Stimulated activated CD8-positive, alpha-beta memory T cell treated with anti-CD3 and anti-CD28 coated beads, Interleukin-7, amount 100 ng/mL, for 1 hour (primary cell): Measurements from ENCODE around the gene PCDH15.

Experiments
- DNase-seq, 2 donors: peaks; one replicate each; pipeline ENCODE4 v3.0.0-alpha.2; 2020; ENCODE audit warnings: low read depth in 2 of 2

The PCDH15 gene

GRCh38 chr10:54800741-54801421, at the start of gene PCDH15:
Gene PCDH15 (minus strand): TSS chr10:54801231. CDS start chr10:54664262, 136,969 bp downstream.
- DNase-seq, result no peak

GRCh38 chr10:54843932-54844331, 42.9 kb upstream of the PCDH15 start:
- no peak for DNase-seq

GRCh38 chr10:54843085-54843646, 42.1 kb upstream of the PCDH15 start:
- DNase-seq, result no peak

GRCh38 chr10:54837479-54837878, 36.4 kb upstream of the PCDH15 start:
- DNase-seq, result no peak

- DNase-seq, result no peak
Observed at GRCh38 chr10:54833029-54833428, 32.0 kb upstream of the PCDH15 start.

DNA sequence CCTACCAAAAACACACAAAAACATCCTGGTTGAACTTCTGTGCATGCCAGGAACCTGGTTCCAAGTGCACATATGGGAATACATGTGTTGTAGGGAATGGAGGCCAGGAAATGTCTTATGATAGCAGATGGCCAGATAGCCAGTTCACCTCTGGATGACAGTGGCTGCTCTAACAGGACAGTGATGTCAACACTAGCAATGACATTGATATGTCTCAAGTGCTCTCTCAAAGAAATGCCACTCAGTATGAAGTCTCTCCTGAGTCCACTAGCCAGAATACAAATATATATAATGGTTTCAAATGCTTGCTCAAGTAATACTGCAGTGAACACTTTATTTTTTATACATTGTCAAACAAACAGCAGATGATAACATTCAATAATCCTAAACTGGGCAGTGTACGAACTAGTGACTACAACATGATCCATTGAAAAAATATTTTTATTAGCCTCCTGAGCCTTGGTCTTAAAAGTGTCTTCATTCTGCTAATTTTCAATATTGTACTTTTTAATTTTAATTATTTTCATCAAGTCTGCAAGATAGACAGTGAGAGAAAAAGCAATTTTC, 26.0 kb upstream of the PCDH15 start:
- no peak for DNase-seq

DNA sequence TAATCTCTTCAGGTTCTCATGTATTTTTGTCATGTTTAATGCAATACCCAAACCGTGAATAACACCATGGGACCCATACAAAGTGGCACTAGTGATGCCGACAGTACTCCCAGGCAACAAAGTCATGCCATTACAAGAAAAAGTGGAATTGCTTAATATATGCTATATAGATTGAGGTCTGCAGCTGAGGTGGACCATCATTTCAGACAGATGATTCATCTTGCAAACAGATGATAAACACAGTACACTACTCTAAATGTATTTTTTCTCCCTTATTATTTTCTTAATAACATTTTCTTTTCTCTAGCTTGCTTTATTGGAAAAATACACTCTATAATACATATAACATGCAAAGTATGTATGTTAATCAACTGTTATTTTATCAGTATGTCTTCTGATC, 14.6 kb upstream of the PCDH15 start:
- no peak for DNase-seq

GRCh38 chr10:54808186-54808935, 7.3 kb upstream of the PCDH15 start:
- DNase-seq, result no peak

- no peak for DNase-seq
Observed at GRCh38 chr10:54799506-54799905, 1.5 kb downstream of the PCDH15 start.

GRCh38 chr10:54797636-54798321, 3.3 kb downstream of the PCDH15 start:
- DNase-seq, result no peak

- no peak for DNase-seq
Observed at GRCh38 chr10:54796881-54797280, 4.2 kb downstream of the PCDH15 start.

GRCh38 chr10:54776622-54777021, 24.4 kb downstream of the PCDH15 start:
- no peak for DNase-seq

DNA sequence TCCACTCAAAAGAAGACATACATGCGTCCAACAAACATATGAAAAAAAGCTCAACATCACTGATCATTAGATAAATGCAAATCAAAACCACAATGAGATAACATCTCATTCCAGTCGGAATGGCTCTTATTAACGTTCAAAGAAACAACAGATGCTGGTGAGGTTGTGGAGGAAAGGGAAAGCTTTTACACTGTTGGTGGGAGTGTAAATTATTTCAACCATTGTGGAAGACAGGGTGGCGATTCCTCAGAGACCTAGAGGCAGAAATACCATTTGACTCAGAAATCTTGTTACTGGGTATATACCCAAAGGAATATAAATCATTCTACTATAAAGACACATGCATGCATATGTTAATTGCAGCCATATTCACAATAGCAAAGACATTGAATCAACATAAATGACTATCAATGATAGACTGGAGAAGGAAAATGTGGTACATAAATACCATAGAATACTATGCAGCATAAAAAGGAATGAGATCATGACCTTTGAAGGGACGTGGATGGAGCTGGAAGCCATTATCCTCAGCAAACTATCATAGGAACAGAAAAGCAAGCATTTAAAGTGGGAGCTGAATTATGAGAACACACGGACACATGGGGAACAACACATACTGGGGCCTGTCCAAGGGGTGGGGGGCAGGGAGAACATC, 28.4 kb downstream of the PCDH15 start:
- no peak for DNase-seq

- no peak for DNase-seq
Observed at GRCh38 chr10:54769051-54769450, 32.0 kb downstream of the PCDH15 start.

GRCh38 chr10:54758791-54759190, 42.2 kb downstream of the PCDH15 start:
- DNase-seq, result no peak

GRCh38 chr10:54749623-54750022, 51.4 kb downstream of the PCDH15 start:
- DNase-seq, result no peak

- DNase-seq, result no peak
Observed at GRCh38 chr10:54745436-54745835, 55.6 kb downstream of the PCDH15 start.

GRCh38 chr10:54742416-54742815, 58.6 kb downstream of the PCDH15 start:
- DNase-seq, result no peak

- DNase-seq, result no peak
Observed at GRCh38 chr10:54728511-54728910, 72.5 kb downstream of the PCDH15 start.

GRCh38 chr10:54722075-54722474, 79.0 kb downstream of the PCDH15 start:
- DNase-seq, result no peak

DNA sequence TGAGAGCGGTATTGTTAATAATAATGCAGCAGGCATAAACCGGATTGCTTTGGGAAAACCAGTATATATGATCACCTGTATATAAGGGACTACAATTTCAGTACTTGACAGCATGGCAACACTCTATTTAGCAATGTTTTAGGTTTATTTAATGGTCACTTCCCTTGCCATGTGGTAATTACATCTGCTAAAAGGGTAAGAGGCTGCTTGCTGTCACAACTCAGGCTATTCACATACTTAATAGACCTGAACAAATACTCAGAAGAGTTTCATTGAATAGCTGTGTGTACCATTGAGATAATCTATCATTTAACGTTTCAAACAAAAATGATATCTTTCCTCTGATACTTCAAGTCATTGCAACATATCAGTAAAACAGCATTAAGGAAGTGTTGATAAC, 90.1 kb downstream of the PCDH15 start:
- DNase-seq, result no peak

DNA sequence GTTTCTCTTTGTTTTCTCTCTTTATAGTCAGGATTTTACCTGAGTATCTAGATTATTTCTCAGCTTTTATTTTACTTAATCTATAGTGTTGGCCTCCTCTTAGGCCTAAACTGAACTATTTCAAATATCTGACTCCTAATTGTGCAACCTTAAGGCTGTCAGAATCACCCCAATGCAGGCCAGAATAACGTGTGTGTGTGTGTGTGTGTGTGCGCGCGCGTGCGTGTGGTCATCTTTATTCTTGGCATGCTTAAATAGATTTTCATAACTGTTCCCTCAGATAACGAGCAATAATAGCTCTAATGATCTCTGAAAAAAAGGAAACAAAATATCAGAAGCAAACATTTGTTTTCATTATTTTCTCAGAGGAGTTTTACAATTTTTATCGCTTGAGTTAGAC, 92.4 kb downstream of the PCDH15 start:
- DNase-seq, result no peak
